HG03095 (cell line): ENCODE data around the gene NLRP12.
A peak's percentile ranks its signal among the peaks of the same experiment; 100 is the strongest.
"Not testable (repeated sequence)": the region's sequence is repeated elsewhere in the genome, so short reads cannot be mapped to it uniquely, and the experiment has no call there.

ENCODE experiments used
- ATAC-seq: cut with Tn5 transposase; IDR thresholded peaks from one replicate; pipeline ENCODE4 v1.9.1; 2021; ENCODE audit warnings: moderate library complexity; ENCODE audit not compliant: unreplicated experiment

Gene NLRP12

GRCh38 chr19:53824134-53824611, at the start of gene NLRP12:
TSS of gene NLRP12 (minus strand) at chr19:53824314. CDS start at chr19:53824174, 140 bp downstream.
- ATAC-seq: no peak

- no peak for ATAC-seq
Measured at GRCh38 chr19:53872762-53873161, 48.6 kb upstream of the NLRP12 start.

- no peak for ATAC-seq
Measured at GRCh38 chr19:53871454-53871853, 47.3 kb upstream of the NLRP12 start.

- no peak for ATAC-seq
Measured at GRCh38 chr19:53870485-53870844, 46.4 kb upstream of the NLRP12 start.

GRCh38 chr19:53869805-53870484, 45.8 kb upstream of the NLRP12 start:
- ATAC-seq: not testable (repeated sequence)

- ATAC-seq: no peak
Measured at GRCh38 chr19:53868892-53869804, 45.0 kb upstream of the NLRP12 start.

- ATAC-seq: no peak
Measured at GRCh38 chr19:53868091-53868891, 44.2 kb upstream of the NLRP12 start.

GRCh38 chr19:53867225-53868090, 43.3 kb upstream of the NLRP12 start, which contains the start of gene MYADM:
TSS of gene MYADM (plus strand) at chr19:53867883. CDS start at chr19:53873530, 5,647 bp downstream.
- ATAC-seq: peak; percentile 62

GRCh38 chr19:53866865-53867224, 42.7 kb upstream of the NLRP12 start:
- no peak for ATAC-seq

- ATAC-seq: no peak
Measured at GRCh38 chr19:53865918-53866864, 42.1 kb upstream of the NLRP12 start.

- no peak for ATAC-seq
Measured at GRCh38 chr19:53865523-53865917, 41.4 kb upstream of the NLRP12 start.

GRCh38 chr19:53864308-53864836, 40.3 kb upstream of the NLRP12 start:
- no peak for ATAC-seq

GRCh38 chr19:53853707-53854106, 29.6 kb upstream of the NLRP12 start:
- ATAC-seq: no peak

- ATAC-seq: no peak
Measured at GRCh38 chr19:53849237-53849676, 25.1 kb upstream of the NLRP12 start.

- no peak for ATAC-seq
Measured at GRCh38 chr19:53847555-53847954, 23.4 kb upstream of the NLRP12 start.

GRCh38 chr19:53844849-53845246, 20.7 kb upstream of the NLRP12 start:
- no peak for ATAC-seq

GRCh38 chr19:53840914-53841313, 16.8 kb upstream of the NLRP12 start:
- not testable (repeated sequence) for ATAC-seq

GRCh38 chr19:53840241-53840640, 16.1 kb upstream of the NLRP12 start:
- ATAC-seq: not testable (repeated sequence)

GRCh38 chr19:53838446-53838845, 14.3 kb upstream of the NLRP12 start:
- ATAC-seq: not testable (repeated sequence)
